Spleen (tissue), 11 donors: ENCODE measurements around the gene CCDC149. TPM values are rescaled to one million over a fixed set of nuclear protein-coding genes. Genes with fewer than 3 reads are reported as not detected.

ENCODE experiments used
- DNase-seq: peaks from one replicate; pipeline ENCODE4 v3.0.0-alpha.2; 2020
- H3K27ac ChIP-seq, 8 donors: fragments of 200-600 bp; sonication (generic) in 7 of 8; 1 replicate in 4 of 8; 2 replicates in 4 of 8; pipeline versions ENCODE4 v1.5.0 to v1.8.0; 2016 to 2021; ENCODE audit warnings: inconsistent platforms in 4 of 8, mild to moderate bottlenecking in 4 of 8, moderate library complexity in 1 of 8
- H3K27me3 ChIP-seq, 7 donors: fragments of 200-600 bp; sonication (generic) in 6 of 7; replicated peaks in 1 of 7; 1 replicate in 4 of 7; 2 replicates in 3 of 7; pipeline versions ENCODE4 v1.5.0 to v1.8.0; 2016 to 2021; ENCODE audit warnings: inconsistent platforms in 3 of 7, mild to moderate bottlenecking in 1 of 7
- H3K36me3 ChIP-seq, 6 donors: fragments of 200-600 bp; sonication (generic) in 5 of 6; 1 replicate in 4 of 6; 2 replicates in 2 of 6; pipeline versions ENCODE4 v1.5.0 to v1.8.0; 2016 to 2021; ENCODE audit warnings: inconsistent platforms in 2 of 6
- H3K4me1 ChIP-seq, 6 donors: fragments of 200-600 bp; sonication (generic) in 5 of 6; 1 replicate in 3 of 6; 2 replicates in 3 of 6; pipeline versions ENCODE4 v1.5.0 to v1.8.0; 2016 to 2021; ENCODE audit warnings: inconsistent platforms in 3 of 6
- H3K4me3 ChIP-seq, 8 donors: fragments of 200-600 bp; sonication (generic) in 7 of 8; 1 replicate in 4 of 8; 2 replicates in 4 of 8; pipeline versions ENCODE4 v1.5.0 to v1.8.0; 2016 to 2021; ENCODE audit warnings: inconsistent platforms in 4 of 8, mild to moderate bottlenecking in 4 of 8, moderate library complexity in 2 of 8
- H3K9me3 ChIP-seq, 8 donors: fragments of 200-600 bp; sonication (generic) in 7 of 8; 1 replicate in 4 of 8; 2 replicates in 4 of 8; pipeline versions ENCODE4 v1.5.0 to v1.8.0; 2016 to 2021; ENCODE audit warnings: inconsistent platforms in 4 of 8
- POLR2A ChIP-seq, 3 donors: fragments of 450-650 bp; IDR thresholded peaks; one replicate each; pipeline ENCODE4 v1.5.1; 2017; ENCODE audit warnings: antibody characterized with exemption in 3 of 3, mild to moderate bottlenecking in 1 of 3
- POLR2AphosphoS5 ChIP-seq, 3 donors: sonication (generic); formaldehyde crosslinking; IDR thresholded peaks; one replicate each; pipeline ENCODE4 v1.5.1; 2017; ENCODE audit warnings: antibody characterized with exemption in 3 of 3
- WGBS, 5 donors: extraction: QIAGEN DNeasy Blood & Tissue Kit in 3 of 5; methylation state at CpG; one replicate each; pipeline versions ENCODE4 v1.1.5 to v1.1.7; 2013 to 2018; 5-methylcytosine and 5-hydroxymethylcytosine counted together
- intact Hi-C: fragments of 100-400 bp; cut with DNase I; formaldehyde crosslinking; loops from one replicate; pipeline ENCODE4 v1.15.0; 2023; ENCODE audit warnings: low total_unique reads
- polyA plus RNA-seq, 3 donors: library from polyadenylated mRNA; stranded (reverse); fragments of 200-250 nt; gene quantifications; one replicate each; pipeline ENCODE4 v1.2.1, GENCODE V29; 2013
- total RNA-seq, 7 donors: library from RNA; depleted of rRNA in 3 of 7; stranded (reverse); fragments of >200 nt in 3 of 7; fragmentation: NEBNext Ultra II Directional in 4 of 7; extraction: Animal tissue kit (Norgen Biotek cat#: 25700) in 4 of 7; gene quantifications; one replicate each; pipeline versions ENCODE4 v1.1.0 to v1.2.1, GENCODE V29; 2016 to 2021
- TF ChIP-seq, protein P1 (sequence below), 11 experiments: fragments of 200-600 bp in 7 of 11; fragments of 450-650 bp in 4 of 11; sonication (generic) in 4 of 11; IDR thresholded peaks in 8 of 11; conservative IDR thresholded peaks in 3 of 11; 1 replicate in 7 of 11; 2 replicates in 4 of 11; pipeline versions ENCODE4 v1.4.0 to v1.8.0; 2016 to 2021; ENCODE audit warnings: antibody characterized with exemption in 11 of 11, inconsistent platforms in 4 of 11, mild to moderate bottlenecking in 1 of 11
- donor health status: healthy with polysubstance abuse.
- donor health status: DM: no; HTN: no; CAD: no; lungs with moderate emphysema.
- donor health status: DM: no; HTN: no; CAD: no.
- donor health status: Bipolar disorder and iron deficiency.
- donor health status: healthy.
- donor health status: DM: no; HTN: no; CAD: no.
- donor health status: DM: yes; HTN: yes; CAD: no.

The CCDC149 gene
- total and polyA plus RNA-seq, 10 donors: 1.9 to 16.0 (median 9.8) TPM

DNA sequence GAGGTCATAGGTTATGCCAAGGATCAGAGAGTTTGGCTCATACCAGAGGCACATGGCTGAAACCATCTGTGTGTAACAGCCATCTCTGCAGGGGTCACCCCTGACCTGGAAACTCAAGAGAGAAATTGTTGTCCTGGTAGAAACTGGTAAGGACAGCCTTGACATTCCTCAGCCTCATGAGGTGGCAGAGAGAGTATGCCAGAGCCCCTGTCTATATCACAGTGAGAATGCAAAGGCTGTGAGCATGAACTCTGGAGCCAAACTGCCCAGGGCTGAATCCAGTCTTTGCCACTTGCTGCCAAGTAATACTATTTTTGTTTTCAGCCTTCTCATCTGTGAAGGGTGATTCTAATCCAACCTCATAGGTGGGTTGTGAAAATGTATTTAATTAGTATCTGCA is 37.1 kb upstream of the CCDC149 start:
- Histone ChIP-seq H3K4me3 (no peak overlapping the region), H3K9me3 (peaks cover 0 to 39% (median 18%) of the 10 kb centered on the region in 8 donors), H3K4me1 (no peaks in the 10 kb centered on the region), H3K27ac (no peak overlapping the region), H3K36me3 (no peaks in the 10 kb centered on the region), H3K27me3 (no peaks in the 10 kb centered on the region)
- intact Hi-C loops: no loop called here
- TF ChIP-seq POLR2A (IDR thresholded peaks at IDR 0.05) (no peak), POLR2AphosphoS5 (IDR thresholded peaks at IDR 0.05) (no peak)
- TF ChIP-seq, protein P1, sequence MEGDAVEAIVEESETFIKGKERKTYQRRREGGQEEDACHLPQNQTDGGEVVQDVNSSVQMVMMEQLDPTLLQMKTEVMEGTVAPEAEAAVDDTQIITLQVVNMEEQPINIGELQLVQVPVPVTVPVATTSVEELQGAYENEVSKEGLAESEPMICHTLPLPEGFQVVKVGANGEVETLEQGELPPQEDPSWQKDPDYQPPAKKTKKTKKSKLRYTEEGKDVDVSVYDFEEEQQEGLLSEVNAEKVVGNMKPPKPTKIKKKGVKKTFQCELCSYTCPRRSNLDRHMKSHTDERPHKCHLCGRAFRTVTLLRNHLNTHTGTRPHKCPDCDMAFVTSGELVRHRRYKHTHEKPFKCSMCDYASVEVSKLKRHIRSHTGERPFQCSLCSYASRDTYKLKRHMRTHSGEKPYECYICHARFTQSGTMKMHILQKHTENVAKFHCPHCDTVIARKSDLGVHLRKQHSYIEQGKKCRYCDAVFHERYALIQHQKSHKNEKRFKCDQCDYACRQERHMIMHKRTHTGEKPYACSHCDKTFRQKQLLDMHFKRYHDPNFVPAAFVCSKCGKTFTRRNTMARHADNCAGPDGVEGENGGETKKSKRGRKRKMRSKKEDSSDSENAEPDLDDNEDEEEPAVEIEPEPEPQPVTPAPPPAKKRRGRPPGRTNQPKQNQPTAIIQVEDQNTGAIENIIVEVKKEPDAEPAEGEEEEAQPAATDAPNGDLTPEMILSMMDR (IDR thresholded peaks at IDR 0.05 in 8 of 11, conservative IDR thresholded peaks at IDR 0.05 in 3 of 11): no peak
- no peak for DNase-seq

DNA sequence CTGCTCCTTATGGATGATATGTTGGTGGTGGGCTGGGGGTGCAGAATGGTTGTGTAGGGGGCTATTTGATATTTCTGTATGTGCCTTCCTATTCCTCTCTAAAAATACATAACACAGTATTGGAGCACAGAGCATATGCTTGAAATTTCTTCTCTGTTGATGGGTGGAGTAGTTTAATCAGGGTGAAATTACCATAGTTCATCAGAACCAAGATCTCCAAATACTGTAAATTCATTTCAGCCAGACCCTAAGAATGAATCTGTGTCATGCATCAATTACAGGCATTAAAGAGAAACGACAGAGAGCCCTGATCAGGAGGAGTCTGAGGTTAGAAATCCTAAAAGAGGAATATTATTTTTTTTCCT is 25.1 kb upstream of the CCDC149 start:
- Histone ChIP-seq H3K36me3 (no peaks in the 10 kb centered on the region), H3K4me1 (no peaks in the 10 kb centered on the region), H3K9me3 (peaks cover 0 to 57% (median 17%) of the 10 kb centered on the region in 8 donors), H3K27ac (no peak overlapping the region), H3K4me3 (no peak overlapping the region), H3K27me3 (no peaks in the 10 kb centered on the region)
- WGBS, 5 donors: 57 to 78% (median 69%) methylated on average over 1 of the region's 1 CpG
- no peak for TF ChIP-seq POLR2AphosphoS5 (IDR thresholded peaks at IDR 0.05)
- TF ChIP-seq, protein P1 (IDR thresholded peaks at IDR 0.05 in 8 of 11, conservative IDR thresholded peaks at IDR 0.05 in 3 of 11): no peak
- TF ChIP-seq POLR2A (IDR thresholded peaks at IDR 0.05): no peak
- intact Hi-C loops: no loop called here
- DNase-seq: no peak

DNA sequence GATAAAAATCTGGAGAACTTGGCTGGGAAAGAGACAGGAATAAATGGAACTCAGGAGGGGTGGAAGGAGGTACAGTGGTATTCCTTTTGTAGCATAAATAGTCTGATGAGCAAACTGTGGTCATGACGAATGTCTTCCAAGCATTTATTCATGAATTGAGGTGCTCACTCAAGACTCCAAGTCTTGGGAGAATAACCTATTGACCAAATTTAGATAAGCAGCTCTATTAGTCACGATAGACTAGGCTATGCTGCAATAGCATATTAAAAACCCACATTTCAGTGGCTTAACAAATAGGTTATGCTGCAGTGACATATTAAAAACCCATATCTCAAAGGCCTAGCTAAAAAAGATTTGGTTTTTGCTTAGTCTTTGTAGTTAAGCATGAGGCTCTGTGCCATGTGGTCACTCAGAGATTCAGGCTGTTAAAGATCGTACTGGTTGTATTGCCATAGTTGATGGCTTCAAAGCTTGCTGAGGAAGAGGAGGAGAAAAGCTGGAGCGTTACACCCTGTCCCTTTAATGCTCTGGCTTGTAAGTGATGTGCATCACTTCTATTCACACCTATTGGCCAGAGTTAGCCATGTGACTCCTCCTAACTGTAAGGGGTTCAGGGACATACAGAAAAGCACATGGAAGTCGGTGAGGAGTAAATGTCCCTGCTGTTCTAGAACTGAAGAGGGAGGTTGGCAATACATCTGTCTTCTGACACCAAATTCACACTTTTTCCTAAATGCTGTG is 24.5 kb upstream of the CCDC149 start:
- no peak for TF ChIP-seq POLR2A (IDR thresholded peaks at IDR 0.05)
- TF ChIP-seq, protein P1 (IDR thresholded peaks at IDR 0.05 in 8 of 11, conservative IDR thresholded peaks at IDR 0.05 in 3 of 11): no peak
- TF ChIP-seq POLR2AphosphoS5 (IDR thresholded peaks at IDR 0.05): no peak
- Histone ChIP-seq H3K27ac (no peak overlapping the region), H3K4me1 (no peaks in the 10 kb centered on the region), H3K4me3 (no peak overlapping the region), H3K36me3 (no peaks in the 10 kb centered on the region), H3K9me3 (peaks cover 0 to 56% (median 17%) of the 10 kb centered on the region in 8 donors), H3K27me3 (no peaks in the 10 kb centered on the region)
- DNase-seq: no peak
- 79 to 91% (median 87%) methylated on average over 5 of the region's 5 CpGs for WGBS, 5 donors
- intact Hi-C loops: no loop called here

DNA sequence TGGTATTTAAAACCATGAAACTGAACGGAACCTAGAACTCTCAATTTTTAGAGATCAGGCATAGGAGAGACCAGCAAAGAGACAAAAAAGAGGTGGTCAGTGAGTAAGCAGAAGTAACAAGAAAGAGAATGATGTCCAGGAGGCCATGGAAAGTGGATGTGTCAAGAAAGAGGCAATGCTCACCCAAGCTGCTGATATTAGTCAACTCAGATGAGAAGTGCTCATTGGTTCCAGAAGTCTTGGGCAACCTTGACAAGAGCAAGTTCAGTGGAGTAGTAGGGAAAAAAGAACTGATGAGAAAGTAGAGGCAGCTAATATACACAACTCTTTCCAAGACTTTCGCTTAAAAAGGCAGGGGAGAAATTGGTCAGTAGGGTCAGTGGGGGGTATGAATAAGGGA is 23.0 kb upstream of the CCDC149 start:
- no peaks in the 10 kb centered on the region for H3K4me1 ChIP-seq
- H3K36me3 ChIP-seq: no peaks in the 10 kb centered on the region
- WGBS, 5 donors: 91 to 97% (median 94%) methylated on average over 2 of the region's 2 CpGs
- TF ChIP-seq, protein P1 (IDR thresholded peaks at IDR 0.05 in 8 of 11, conservative IDR thresholded peaks at IDR 0.05 in 3 of 11): no peak
- TF ChIP-seq POLR2A (IDR thresholded peaks at IDR 0.05) (no peak), POLR2AphosphoS5 (IDR thresholded peaks at IDR 0.05) (no peak)
- DNase-seq: no peak
- H3K9me3 ChIP-seq: peaks cover 0 to 55% (median 17%) of the 10 kb centered on the region in 8 donors
- no peak overlapping the region for H3K27ac ChIP-seq
- no peaks in the 10 kb centered on the region for H3K27me3 ChIP-seq
- no peak overlapping the region for H3K4me3 ChIP-seq
- intact Hi-C loops: no loop called here
